Measurements from ENCODE around the gene TSC22D3. TPM values are rescaled to one million over a fixed set of nuclear protein-coding genes. Genes with fewer than 3 reads are reported as not detected.
A peak's percentile ranks its signal among the peaks of the same experiment; 100 is the strongest.

TSC22D3 gene
- total RNA-seq, 1 experiment from 2014 or later, result 28.1 TPM

- Histone ChIP-seq H3K27me3 (replicated peaks) (no peaks in the 10 kb centered on the region), H3K9me3 (replicated peaks) (no peaks in the 10 kb centered on the region), H3K4me3 (no peak overlapping the region), H3K4me1 (replicated peaks) (peaks cover 9% of the 10 kb centered on the region), H3K27ac (no peak overlapping the region), H3K36me3 (no peaks in the 10 kb centered on the region)
- DNase-seq (ENCODE audit: low read depth in 1 of 2, low spot score in 2 of 2), result no peak
These were observed 25.3 kb downstream of the TSC22D3 start for GRCh38 chrX:107750263-107750662.

GRCh38 chrX:107748506-107748905 lies 27.1 kb downstream of the TSC22D3 start:
- Histone ChIP-seq H3K4me3 (no peak overlapping the region), H3K27ac (no peak overlapping the region), H3K27me3 (replicated peaks) (no peaks in the 10 kb centered on the region), H3K4me1 (replicated peaks) (peaks cover 9% of the 10 kb centered on the region), H3K9me3 (replicated peaks) (no peaks in the 10 kb centered on the region), H3K36me3 (no peaks in the 10 kb centered on the region)
- DNase-seq (ENCODE audit: low read depth in 1 of 2, low spot score in 2 of 2), result no peak

- Histone ChIP-seq H3K9me3 (replicated peaks) (no peaks in the 10 kb centered on the region), H3K27me3 (replicated peaks) (no peaks in the 10 kb centered on the region), H3K4me1 (replicated peaks) (peaks cover 15% of the 10 kb centered on the region), H3K36me3 (no peaks in the 10 kb centered on the region), H3K27ac (no peak overlapping the region), H3K4me3 (no peak overlapping the region)
- DNase-seq (ENCODE audit: low read depth in 1 of 2, low spot score in 2 of 2), result peak in 1 of 2 experiments; percentile 35
These were observed 27.9 kb downstream of the TSC22D3 start for GRCh38 chrX:107747596-107748161.

- Histone ChIP-seq H3K27me3 (replicated peaks) (no peaks in the 10 kb centered on the region), H3K9me3 (replicated peaks) (no peaks in the 10 kb centered on the region), H3K27ac (no peak overlapping the region), H3K4me1 (replicated peaks) (peaks cover 19% of the 10 kb centered on the region), H3K36me3 (no peaks in the 10 kb centered on the region), H3K4me3 (no peak overlapping the region)
- DNase-seq (ENCODE audit: low read depth in 1 of 2, low spot score in 2 of 2), result no peak
These were observed 30.7 kb downstream of the TSC22D3 start for GRCh38 chrX:107744868-107745267.

- no peak overlapping the region for H3K27ac ChIP-seq
- DNase-seq (ENCODE audit: low read depth in 1 of 2, low spot score in 2 of 2), result no peak
- H3K4me1 ChIP-seq (replicated peaks), result peaks cover 19% of the 10 kb centered on the region
- H3K9me3 ChIP-seq (replicated peaks), result no peaks in the 10 kb centered on the region
- no peak overlapping the region for H3K4me3 ChIP-seq
- no peaks in the 10 kb centered on the region for H3K36me3 ChIP-seq
- no peaks in the 10 kb centered on the region for H3K27me3 ChIP-seq (replicated peaks)
These were observed 31.6 kb downstream of the TSC22D3 start for GRCh38 chrX:107743995-107744394.

GRCh38 chrX:107742700-107743191 lies 32.8 kb downstream of the TSC22D3 start:
- Histone ChIP-seq H3K4me1 (replicated peaks) (peaks cover 16% of the 10 kb centered on the region), H3K27me3 (replicated peaks) (no peaks in the 10 kb centered on the region), H3K27ac (no peak overlapping the region), H3K9me3 (replicated peaks) (no peaks in the 10 kb centered on the region), H3K4me3 (no peak overlapping the region), H3K36me3 (no peaks in the 10 kb centered on the region)
- DNase-seq (ENCODE audit: low read depth in 1 of 2, low spot score in 2 of 2), result no peak

GRCh38 chrX:107741404-107741790 lies 34.2 kb downstream of the TSC22D3 start:
- DNase-seq (ENCODE audit: low read depth in 1 of 2, low spot score in 2 of 2), result no peak
- Histone ChIP-seq H3K9me3 (replicated peaks) (no peaks in the 10 kb centered on the region), H3K27me3 (replicated peaks) (no peaks in the 10 kb centered on the region), H3K4me3 (no peak overlapping the region), H3K4me1 (replicated peaks) (peaks cover 10% of the 10 kb centered on the region), H3K36me3 (no peaks in the 10 kb centered on the region), H3K27ac (no peak overlapping the region)

- no peak for DNase-seq (ENCODE audit: low read depth in 1 of 2, low spot score in 2 of 2)
- H3K27me3 ChIP-seq (replicated peaks), result no peaks in the 10 kb centered on the region
- H3K27ac ChIP-seq, result no peak overlapping the region
- H3K9me3 ChIP-seq (replicated peaks), result no peaks in the 10 kb centered on the region
- no peaks in the 10 kb centered on the region for H3K36me3 ChIP-seq
- peaks cover 10% of the 10 kb centered on the region for H3K4me1 ChIP-seq (replicated peaks)
- no peak overlapping the region for H3K4me3 ChIP-seq
These were observed 36.0 kb downstream of the TSC22D3 start for GRCh38 chrX:107739541-107739940.

- no peak for DNase-seq (ENCODE audit: low read depth in 1 of 2, low spot score in 2 of 2)
- Histone ChIP-seq H3K4me1 (replicated peaks) (peaks cover 10% of the 10 kb centered on the region), H3K9me3 (replicated peaks) (no peaks in the 10 kb centered on the region), H3K27ac (no peak overlapping the region), H3K36me3 (no peaks in the 10 kb centered on the region), H3K4me3 (no peak overlapping the region), H3K27me3 (replicated peaks) (no peaks in the 10 kb centered on the region)
These were observed 36.8 kb downstream of the TSC22D3 start for GRCh38 chrX:107738768-107739167.

GRCh38 chrX:107738272-107738671 lies 37.3 kb downstream of the TSC22D3 start:
- Histone ChIP-seq H3K36me3 (no peaks in the 10 kb centered on the region), H3K4me1 (replicated peaks) (peaks cover 10% of the 10 kb centered on the region), H3K4me3 (no peak overlapping the region), H3K9me3 (replicated peaks) (no peaks in the 10 kb centered on the region), H3K27me3 (replicated peaks) (no peaks in the 10 kb centered on the region), H3K27ac (no peak overlapping the region)
- DNase-seq (ENCODE audit: low read depth in 1 of 2, low spot score in 2 of 2), result no peak

GRCh38 chrX:107736781-107737531 lies 38.6 kb downstream of the TSC22D3 start:
- H3K36me3 ChIP-seq, result no peaks in the 10 kb centered on the region
- H3K27ac ChIP-seq, result no peak overlapping the region
- H3K4me3 ChIP-seq, result no peak overlapping the region
- H3K4me1 ChIP-seq (replicated peaks), result peaks cover 3% of the 10 kb centered on the region
- no peak for DNase-seq (ENCODE audit: low read depth in 1 of 2, low spot score in 2 of 2)
- H3K27me3 ChIP-seq (replicated peaks), result no peaks in the 10 kb centered on the region
- no peaks in the 10 kb centered on the region for H3K9me3 ChIP-seq (replicated peaks)

- no peak for DNase-seq (ENCODE audit: low read depth in 1 of 2, low spot score in 2 of 2)
- no peak overlapping the region for H3K4me3 ChIP-seq
- H3K36me3 ChIP-seq, result no peaks in the 10 kb centered on the region
- H3K9me3 ChIP-seq (replicated peaks), result no peaks in the 10 kb centered on the region
- no peak overlapping the region for H3K27ac ChIP-seq
- H3K4me1 ChIP-seq (replicated peaks), result peaks cover 21% of the 10 kb centered on the region
- no peaks in the 10 kb centered on the region for H3K27me3 ChIP-seq (replicated peaks)
These were observed 40.9 kb downstream of the TSC22D3 start for GRCh38 chrX:107734646-107735045.

GRCh38 chrX:107733686-107734085 lies 41.9 kb downstream of the TSC22D3 start:
- no peaks in the 10 kb centered on the region for H3K36me3 ChIP-seq
- H3K4me1 ChIP-seq (replicated peaks), result peaks cover 21% of the 10 kb centered on the region
- no peaks in the 10 kb centered on the region for H3K9me3 ChIP-seq (replicated peaks)
- DNase-seq (ENCODE audit: low read depth in 1 of 2, low spot score in 2 of 2), result no peak
- H3K27me3 ChIP-seq (replicated peaks), result no peaks in the 10 kb centered on the region
- H3K4me3 ChIP-seq, result no peak overlapping the region
- no peak overlapping the region for H3K27ac ChIP-seq

- H3K4me1 ChIP-seq (replicated peaks), result peaks cover 21% of the 10 kb centered on the region
- no peaks in the 10 kb centered on the region for H3K9me3 ChIP-seq (replicated peaks)
- H3K27me3 ChIP-seq (replicated peaks), result no peaks in the 10 kb centered on the region
- H3K36me3 ChIP-seq, result no peaks in the 10 kb centered on the region
- DNase-seq (ENCODE audit: low read depth in 1 of 2, low spot score in 2 of 2), result peak; percentile 48 to 75
- no peak overlapping the region for H3K4me3 ChIP-seq
- H3K27ac ChIP-seq, result no peak overlapping the region
These were observed 43.6 kb downstream of the TSC22D3 start for GRCh38 chrX:107731831-107732502.

Data from SJSA1 (cell line).